ENCODE results near the gene ITGB7.
A peak's percentile ranks its signal among the peaks of the same experiment; 100 is the strongest.
"Not testable (repeated sequence)": the region's sequence is repeated elsewhere in the genome, so short reads cannot be mapped to it uniquely, and the experiment has no call there.

The ITGB7 gene

GRCh38 chr12:53194973-53195372 is 12.1 kb downstream of the ITGB7 start:
- no peak for DNase-seq

DNA sequence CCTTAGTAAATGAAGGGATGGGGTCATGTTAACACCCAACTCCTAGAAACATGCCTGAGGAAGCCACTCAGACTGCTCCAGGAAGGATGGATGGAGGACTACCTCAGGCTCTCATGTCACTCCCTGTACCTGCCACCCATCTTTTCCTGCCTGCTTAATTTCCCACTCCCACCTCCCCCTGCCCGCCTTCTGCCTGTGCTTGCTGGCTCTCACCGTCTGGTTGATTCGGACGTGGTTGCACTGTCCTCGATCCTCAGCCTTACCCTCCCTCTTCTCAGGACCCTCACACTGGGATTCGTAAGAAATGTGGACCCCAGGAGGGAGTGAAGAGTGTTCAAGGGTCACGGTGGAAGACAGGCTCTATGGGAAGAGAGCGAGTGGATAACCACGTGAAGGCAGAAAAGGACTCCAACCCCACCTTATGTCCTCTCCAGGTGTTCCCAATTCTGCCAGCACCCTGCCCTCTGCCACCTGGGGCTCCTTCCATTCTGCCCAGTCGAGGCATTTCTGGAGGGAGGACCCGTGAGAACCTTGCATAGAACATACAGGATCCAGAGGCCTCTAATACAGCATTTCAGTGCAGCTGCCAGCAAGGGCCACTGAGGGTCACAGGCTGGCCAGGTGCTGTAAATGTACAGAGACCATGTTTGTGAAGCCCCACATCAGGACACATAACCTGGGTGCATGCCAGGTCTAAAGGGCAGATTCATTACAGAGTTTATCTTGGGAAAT is 12.9 kb downstream of the ITGB7 start:
- no peak for DNase-seq

- DNase-seq, result no peak
These were observed 14.0 kb downstream of the ITGB7 start for GRCh38 chr12:53193040-53193439.

DNA sequence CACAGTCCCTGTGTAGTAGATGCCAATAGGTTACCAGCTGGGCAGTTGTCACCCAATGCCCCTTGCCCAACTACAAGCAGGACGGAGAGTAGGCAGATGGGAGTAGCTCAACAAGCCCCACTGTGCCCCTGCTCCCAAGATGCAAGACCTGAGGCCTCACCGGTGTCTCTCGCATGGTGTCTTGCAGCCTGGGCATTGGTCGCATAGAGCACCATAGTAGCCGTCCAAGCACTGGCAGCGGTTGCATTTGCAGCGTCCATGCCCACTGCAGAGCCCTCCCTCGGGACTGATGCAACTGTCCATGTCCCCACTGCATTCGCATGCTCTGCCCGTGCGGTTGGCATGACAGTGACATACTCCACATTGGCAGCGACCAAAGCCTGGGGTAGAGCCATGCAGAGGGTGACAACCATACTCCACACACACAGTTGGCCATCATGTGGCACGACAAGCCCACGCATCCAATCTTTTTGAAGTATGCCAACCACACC is 14.5 kb downstream of the ITGB7 start:
- no peak for DNase-seq

GRCh38 chr12:53191885-53192530 is 15.0 kb downstream of the ITGB7 start:
- no peak for DNase-seq

DNA sequence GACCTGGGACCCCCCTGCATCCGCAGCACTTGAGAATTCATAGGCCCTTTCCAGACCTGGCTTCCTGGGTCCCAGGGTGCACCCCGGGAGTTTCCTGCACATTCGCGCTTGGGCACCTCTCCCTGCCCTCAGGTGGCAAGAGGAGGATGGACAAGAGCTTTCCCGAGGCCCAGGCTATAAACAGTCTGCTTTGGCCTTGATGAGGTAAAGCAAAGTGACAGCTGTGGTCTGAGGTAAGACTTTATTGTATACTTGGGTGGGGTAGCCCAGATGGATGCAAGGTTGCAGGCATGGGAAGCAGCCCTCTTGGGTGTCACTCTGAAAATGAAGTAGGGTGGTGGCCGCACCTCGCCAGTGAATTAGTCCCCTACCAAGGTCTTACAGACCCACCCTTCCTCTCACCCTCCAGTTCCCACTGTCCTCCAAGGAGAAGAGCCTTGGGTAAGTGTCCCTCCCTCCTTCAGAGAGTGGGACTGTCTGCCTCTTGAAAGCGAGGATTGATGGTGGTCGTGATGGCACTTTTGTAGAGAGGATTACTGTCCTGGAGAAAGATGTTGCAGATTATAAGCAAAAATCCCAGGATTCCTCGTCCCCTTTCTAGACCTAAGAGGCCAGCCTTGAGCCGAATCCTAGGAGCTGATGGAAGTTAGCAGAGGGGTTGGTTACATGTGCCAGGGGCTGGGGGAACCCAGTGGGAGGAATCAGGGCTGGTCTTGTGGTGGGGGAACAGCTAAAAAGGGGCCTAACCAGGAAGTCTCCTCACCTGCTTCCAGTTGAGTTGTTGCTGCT is 15.8 kb downstream of the ITGB7 start:
- DNase-seq, result no peak

- no peak for DNase-seq
These were observed 16.8 kb downstream of the ITGB7 start for GRCh38 chr12:53190108-53190729.

DNA sequence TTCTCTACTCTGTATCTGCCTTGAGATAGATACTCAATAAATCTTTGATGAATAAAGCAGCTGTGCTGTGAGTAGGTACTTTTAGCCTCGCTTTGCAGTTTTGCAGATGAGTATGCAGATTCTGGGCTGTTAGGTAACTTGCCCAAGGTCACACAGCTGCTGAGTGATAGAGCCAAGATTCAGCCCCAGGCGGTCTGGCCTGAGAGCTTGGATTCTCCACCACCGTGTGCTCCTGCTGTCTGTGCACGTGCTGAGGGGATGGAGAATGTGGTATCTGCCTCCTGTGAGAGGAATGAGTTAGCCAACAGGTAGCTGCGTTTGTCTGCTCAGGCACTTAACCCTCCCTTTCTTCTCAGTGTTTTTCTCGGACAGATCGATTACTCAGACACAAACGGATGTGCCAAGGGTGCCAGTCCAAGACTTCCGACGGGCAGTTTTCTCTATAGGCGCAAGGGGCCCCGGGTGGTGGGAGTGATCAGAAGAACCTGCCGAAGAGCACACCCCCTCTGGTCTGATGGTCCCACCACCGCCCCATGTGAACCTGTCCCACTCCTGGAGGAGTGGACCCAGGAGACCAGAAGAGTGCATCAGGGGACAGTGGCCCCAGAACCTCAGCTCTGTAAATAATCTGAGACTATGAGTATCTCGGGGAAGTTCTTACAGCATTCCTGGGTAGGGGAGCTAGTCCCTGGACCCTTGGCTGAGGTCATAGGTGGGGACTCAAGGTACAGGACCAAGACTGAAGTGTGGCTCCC is 19.7 kb downstream of the ITGB7 start:
- no peak for DNase-seq

DNA sequence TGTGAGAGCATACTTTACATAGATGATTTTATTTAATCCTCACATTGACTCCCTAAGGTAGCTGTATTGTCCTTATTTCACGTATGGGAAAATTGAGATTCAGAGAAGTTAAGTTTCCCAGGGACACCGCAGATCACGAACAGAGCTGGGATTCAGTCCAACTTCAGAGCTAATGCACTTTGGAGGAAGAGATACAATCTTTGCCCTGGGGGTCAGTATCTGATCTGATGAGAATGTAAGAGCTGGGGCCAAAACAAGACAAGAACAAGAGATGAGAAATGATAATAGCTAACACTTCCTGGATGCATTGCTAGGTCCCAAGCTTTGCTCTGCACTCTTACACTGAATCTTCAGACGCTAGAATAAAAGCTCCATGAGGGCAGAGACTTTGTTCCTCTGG is 20.3 kb downstream of the ITGB7 start:
- no peak for DNase-seq

- DNase-seq, result no peak
These were observed 21.4 kb downstream of the ITGB7 start for GRCh38 chr12:53185582-53186153.

DNA sequence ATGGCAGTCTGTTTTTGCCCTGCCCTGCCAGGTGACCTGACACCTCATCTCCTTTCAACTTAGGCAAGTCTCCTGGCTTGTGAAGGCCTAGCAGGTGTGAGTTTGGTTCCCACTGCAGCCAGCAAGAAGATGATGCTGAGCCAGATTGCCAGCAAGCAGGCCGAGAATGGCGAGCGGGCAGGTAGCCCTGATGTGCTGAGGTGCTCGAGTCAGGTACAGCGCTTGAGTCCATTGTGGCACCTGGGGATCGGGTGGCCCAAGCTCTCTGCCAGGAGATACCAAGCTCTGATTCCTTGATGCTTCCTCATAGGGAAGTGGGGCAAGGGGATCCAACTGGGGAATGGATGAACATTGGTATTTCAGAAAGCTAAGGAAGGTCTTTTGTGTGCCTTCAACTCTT is 22.2 kb downstream of the ITGB7 start:
- no peak for DNase-seq

DNA sequence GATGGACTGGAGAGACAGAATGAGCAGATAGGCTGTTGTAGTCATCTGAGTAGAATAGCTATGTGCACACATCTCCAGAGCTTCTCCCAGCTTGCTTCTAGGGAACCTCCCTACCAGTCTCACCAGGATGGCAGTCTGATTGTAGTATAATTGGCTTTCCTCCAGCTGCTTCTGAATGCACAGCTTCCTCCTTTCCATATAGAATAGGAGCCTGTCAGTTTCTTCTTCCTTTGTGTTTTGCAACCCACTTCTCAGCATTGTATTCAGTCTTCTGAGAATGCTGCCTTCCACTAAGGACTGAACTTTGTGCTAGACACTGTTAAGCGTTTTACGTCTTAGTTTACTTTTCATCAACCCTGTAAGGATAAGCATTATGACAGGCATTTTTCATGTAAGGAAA is 24.1 kb downstream of the ITGB7 start:
- no peak for DNase-seq

DNA sequence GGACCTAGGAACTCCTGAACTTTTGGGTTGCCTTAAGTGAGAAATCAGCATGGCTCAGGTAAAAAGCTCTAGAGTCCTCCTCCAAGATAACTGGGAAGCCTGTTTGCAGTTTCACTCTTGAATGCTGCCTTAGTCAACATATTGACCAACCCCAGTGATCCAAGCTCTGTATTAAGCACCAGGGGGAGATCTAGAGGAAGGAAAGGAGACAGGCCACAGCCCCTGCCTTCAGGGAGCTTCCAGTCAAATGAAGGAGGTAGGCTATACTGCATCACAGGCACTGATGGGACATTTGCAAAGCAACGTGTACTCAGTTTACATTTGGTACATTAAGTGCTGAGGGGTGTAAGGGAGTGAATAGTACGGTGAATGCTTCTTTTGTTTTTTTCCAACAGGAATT is 25.1 kb downstream of the ITGB7 start:
- DNase-seq, result no peak

GRCh38 chr12:53180931-53181645 is 26.0 kb downstream of the ITGB7 start:
- no peak for DNase-seq

GRCh38 chr12:53180220-53180930 is 26.7 kb downstream of the ITGB7 start, which contains the start of the genes CSAD and ZNF740:
CSAD (minus strand) TSS chr12:53180925; CDS start chr12:53173470, 7,455 bp downstream.
ZNF740 (plus strand) TSS chr12:53180722; CDS start chr12:53181984, 1,262 bp downstream.
- peak; percentile 93 for DNase-seq

- DNase-seq, result no peak
These were observed 27.3 kb downstream of the ITGB7 start for GRCh38 chr12:53179687-53180219.

DNA sequence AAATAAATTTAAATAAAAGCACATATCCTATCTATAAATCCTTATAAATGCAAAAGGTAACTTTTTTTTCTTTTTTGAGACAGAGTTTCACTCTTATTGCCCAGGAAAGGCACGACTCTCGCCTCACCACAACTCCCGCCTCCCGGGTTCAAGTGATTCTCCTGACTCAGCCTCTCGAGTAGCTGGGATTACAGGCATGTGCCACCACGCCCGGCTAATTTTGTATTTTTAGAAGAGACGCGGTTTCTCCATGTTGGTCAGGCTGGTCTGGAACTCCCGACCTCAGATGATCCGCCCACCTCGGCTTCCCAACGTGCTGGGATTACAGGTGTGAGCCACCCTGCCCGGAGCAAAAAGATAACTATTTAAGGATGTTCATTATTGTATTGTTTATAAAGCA is 28.2 kb downstream of the ITGB7 start:
- DNase-seq, result not testable (repeated sequence)

DNA sequence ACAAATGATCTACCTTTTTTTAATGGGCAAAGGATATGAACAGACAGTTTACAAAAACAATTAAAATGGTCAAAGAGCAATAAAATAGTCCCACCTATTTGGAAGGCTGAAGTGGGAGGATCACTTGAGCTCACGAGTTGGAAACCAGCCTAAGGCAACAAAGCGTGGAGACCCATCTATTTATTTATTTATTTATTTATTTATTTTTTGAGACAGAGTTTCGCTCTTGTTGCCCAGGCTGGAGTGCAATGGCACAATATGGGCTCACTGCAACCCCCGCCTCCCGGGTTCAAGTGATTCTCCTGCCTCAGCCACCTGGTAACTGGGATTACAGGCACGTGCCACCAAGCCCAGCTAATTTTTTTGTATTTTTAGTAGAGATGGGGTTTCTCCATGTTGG is 29.6 kb downstream of the ITGB7 start:
- DNase-seq, result not testable (repeated sequence)

- DNase-seq, result no peak
These were observed 30.3 kb downstream of the ITGB7 start for GRCh38 chr12:53176750-53177149.

DNA sequence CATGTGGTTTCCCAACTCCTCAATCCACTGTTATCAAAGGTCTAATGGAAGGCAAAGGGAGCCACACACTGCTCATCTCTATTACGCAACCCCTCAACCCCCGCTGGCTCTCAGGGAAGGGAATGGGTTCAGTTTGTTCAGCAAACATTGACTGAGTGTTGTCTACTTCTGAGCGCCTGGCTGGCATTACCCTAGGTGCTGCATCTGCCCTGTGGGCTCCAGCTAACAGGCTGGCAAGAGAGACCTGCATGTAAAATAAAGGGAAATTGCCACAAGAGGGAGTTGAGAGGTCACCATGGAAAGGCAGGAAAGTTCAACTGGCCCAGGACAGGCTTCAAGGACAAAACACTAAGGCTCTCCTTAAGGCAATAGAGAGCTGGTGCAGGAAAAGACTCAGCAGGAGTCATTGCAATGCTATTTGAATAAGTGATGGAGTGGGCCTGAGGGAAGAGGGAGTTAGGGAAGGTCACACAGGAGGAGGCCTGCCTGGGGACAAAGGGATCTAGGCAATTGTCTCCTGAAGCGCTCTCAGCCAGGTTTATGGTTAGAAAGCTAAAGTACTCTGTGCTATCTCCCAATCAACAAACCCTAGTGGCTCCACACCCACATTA is 32.1 kb downstream of the ITGB7 start:
- DNase-seq, result peak; percentile 65

Measured in NCI-H187 treated with DMSO at 0.1 percent for 48 hours (cell line).